GM19099 (cell line): ENCODE results near the gene BMF.

Experiments
- POLR2A ChIP-seq: IDR thresholded peaks from 3 replicates; pipeline ENCODE4 v1.6.1; 2011; ENCODE audit warnings: low read depth; ENCODE audit not compliant: insufficient read length; ENCODE audit errors: extremely low read depth

BMF gene

DNA sequence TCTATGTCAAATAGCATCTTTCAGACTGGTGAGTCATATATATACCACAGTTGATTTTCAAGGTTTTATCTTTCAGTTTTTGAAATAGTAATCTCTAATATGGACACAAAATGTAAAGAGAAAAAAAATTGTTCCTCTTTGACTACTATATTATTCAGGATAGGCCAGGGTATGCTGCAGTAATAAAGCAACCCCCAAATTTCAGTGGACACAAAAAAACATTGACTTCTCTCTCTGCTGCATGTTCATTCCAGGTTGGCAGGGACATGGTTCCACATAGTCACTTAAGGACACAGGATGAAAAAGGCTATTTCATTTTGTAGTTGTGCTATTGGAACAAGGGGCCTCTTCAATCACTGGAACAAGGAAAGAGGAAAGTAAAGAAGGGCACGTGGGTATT lies 28.6 kb downstream of the BMF start:
- no peak for TF ChIP-seq POLR2A

DNA sequence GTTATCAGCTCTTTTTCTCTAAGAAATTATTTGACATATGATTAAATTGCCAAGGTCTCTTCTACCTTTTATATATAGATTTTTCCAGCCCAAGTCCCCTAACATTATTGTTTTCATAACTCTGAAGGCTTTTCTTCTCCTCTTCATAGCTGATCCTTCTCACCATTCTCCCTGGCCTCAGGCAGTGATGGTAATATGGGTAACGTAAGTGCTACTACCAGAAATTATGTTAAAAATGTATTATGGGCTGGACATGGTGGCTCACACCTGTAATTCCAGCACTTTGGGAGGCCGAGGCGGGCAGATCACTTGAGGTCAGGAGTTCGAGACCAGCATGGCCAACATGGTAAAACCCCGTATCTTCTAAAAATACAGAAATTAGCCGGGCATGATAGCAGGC lies 29.2 kb downstream of the BMF start:
- no peak for TF ChIP-seq POLR2A

DNA sequence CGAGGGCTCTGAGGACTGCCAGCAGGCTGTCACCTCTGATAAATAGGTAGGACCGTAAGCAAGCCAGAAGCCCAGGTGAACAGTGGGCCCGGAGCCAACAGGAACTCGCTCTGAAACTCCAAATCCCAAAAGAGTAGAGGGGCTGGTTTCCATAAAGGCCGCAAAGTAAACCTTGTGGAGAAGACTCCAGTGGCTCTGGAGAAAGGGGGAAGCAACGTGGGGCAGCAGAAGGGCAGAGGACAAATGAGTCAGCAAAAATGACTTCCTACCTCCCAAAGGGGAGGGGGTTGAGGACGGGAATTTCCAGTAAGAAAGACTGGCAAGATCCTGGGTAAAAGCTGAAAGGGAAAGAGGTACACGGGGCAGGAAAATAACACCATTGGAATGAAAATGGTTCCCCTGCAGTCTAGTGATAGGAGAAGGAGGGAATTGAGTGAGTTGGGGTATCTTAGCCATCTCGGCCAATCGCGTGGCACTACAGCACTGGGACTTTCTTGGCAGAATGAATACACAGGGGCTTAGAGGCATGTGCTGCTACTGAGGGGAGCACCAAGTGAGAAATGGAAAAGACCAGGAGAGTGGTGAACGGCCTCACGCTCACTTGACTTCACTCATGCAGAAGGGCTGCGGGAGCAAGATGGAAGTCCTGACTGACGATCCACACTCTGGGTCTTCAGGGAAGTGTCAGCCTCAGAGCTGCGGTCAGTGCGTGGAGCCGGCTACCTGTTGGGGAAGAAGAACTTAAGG lies 33.2 kb downstream of the BMF start:
- no peak for TF ChIP-seq POLR2A

DNA sequence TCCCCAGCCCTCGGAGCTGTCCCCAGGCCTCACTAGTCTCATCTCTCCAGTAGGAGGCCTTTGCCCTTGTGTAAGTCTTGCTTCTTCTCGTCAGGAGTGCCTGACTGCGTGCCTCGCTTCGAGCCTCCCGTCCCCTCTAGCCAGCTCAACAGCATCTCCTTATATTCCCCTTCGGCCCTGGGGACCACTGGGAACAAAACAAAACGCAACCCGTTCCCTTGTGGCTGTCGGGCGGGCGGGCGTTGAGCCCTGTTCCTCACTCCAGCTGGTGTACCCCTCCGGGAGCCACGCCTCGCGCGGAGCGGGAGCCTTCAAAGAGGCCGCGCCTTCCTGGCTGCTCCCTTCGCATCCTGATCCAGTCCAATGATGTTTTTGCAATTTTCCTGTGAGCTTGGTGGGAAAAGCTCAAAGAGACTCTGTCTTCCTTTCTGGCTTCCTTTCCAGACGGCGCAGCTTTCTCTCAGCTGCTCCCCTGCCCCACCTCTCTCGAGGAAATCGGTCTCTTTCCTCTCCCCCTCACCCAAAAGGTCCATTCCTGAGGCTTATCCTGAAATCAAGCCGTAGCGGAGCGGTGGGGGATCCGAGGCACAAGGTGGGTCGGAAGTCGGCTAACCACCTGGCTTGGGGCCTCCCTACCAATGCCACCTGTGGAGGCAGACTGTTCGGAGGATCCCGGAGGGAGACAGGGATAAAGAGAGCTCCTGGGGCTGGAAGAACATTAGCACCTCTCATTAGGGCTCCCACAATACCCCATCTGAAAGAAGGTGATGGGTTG lies 36.3 kb downstream of the BMF start:
- TF ChIP-seq POLR2A = no peak

DNA sequence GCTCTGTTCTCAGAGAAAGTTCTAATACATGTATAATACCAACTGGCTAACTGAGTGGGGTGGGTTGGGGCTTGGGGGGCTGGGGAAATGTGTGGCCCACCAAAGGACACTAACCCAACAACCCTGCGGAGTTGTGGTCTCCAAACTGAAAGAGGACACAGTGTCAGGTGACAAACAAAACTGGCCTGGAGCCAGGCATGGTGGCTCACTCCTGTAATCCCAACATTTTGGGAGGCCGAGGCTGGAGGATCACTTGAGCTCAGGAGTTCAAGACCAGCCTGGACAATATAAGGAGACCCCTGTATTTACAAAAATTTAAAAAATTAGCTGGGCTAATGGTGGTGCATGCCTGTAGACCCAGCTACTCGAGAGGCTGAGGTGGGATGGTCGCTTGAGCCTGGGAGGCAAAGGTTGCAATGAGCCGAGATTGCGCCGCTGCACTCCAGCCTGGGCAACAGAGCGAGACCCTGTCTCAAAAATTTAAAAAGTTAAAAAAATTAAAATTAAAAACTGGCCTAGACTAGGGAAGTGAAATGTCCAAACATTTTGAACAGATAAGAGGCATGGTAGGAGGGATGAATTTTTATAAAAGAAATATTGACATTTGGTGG lies 38.0 kb downstream of the BMF start:
- TF ChIP-seq POLR2A = no peak

DNA sequence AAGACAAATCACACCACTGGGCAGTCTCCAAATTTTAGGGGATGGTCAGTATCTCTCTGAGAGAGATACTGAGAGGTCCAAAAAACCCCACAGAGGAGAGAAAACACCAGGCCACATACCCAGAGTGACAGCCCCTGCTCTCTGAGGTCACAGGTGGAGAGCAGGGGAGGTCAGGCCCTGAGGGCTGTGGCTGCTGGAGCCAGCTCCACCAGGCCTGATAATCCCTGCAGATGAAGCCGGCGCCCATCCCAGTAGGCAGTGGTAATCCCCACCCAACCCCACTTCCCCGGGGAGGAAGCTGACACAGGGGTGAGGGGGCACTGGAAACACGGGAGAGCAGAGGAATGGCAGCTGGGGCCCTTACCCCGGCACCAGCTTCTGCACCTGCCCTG lies 38.5 kb downstream of the BMF start:
- TF ChIP-seq POLR2A = no peak

DNA sequence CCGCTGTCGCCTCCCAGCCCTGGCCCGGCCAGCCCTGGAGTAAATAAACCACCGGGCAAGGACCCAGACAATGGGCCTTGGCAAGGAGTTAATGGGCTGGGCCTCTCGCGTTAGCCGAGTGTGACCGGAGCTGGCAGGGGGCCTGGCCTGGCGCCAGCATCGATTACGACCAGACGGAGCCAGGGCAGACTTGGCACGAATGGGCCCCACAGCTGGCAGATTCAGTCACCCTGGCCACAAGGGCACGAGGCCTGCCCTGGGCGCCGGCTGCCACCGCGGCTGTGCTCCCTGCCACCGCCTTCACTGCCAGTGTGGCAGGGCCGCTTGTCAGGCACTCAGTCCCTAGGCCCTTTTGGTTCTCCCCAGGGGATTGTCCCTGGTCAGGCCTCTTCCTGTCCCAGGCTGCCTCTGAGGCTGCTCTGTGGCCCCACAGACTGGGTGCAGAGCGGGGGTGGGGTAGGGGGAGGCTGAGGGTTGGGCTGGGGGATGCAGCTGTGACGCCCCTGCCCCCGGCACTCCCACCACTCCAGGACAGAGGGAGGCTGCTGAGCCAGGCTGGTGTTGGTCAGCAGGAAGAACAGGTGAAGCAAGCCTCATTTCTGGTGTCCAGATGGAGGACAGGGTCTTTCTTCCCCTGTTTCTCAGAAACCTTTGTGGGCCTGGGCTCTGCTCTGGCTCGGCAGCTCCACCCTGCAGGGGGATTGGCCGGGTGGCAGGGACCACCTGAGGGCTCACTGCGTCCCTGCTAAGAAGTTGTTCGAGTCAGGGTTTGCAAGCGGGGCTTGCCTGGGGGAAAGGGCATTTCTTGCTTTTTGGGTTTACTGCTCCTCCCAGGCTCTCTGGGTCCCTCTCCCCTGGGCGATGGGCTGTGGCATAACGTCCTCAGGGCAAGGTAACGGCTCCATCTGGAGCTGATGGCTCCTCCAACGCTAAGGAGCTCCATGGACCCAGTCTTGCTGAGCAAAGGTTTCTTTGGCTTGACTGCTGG lies 39.2 kb downstream of the BMF start:
- peak; percentile 78 for TF ChIP-seq POLR2A

DNA sequence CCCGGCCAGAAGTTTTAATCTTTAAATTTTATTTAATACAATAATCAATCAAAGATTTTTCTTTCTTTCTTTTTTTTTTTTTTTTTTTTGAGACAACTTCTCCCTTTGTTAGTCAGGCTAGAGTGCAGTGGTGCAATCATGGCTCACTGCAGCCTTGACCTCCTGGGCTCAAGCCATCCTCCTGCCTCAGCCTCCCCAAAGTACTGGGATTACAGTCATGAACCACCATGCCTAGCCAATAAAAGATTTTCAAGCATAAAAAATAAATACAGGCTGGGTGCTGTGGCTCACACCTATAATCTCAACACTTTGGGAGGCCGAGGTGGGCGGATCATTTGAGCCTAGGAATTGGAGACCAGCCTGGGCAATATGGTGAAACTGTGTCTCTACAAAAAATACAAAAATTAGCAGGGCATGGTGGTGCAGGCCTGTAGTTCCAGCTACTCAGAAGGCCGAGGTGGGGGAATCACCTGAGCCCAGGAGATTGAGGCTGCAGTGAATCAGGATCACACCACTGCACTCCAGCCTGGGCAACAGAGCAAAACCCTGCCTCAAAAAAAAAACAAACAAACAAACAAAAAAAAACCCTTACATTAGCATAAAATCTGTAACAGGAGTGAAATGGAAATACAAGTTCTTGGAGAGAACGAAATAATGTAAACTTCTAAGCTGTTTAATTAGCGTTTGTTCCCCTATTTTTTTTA lies 40.6 kb downstream of the BMF start:
- TF ChIP-seq POLR2A = no peak

DNA sequence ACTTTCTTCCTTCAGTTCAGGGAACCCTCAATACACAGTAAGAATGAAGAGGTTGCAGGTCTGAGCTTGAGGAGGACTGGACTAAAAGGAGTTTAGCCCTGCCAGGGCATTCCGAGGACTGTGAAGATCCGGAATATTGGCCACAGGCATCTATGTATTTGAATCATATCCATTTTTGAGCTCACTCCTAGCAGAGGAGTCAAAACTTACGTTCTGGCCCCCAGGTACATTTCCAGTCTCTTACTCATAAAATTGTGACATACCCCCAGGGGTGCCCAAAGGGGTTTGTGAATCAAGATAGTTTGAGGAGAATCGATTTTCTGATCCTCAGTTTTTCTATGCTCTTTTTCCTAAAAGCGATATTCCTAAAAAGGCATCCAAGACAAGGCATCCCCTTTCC lies 42.1 kb downstream of the BMF start:
- TF ChIP-seq POLR2A = no peak

DNA sequence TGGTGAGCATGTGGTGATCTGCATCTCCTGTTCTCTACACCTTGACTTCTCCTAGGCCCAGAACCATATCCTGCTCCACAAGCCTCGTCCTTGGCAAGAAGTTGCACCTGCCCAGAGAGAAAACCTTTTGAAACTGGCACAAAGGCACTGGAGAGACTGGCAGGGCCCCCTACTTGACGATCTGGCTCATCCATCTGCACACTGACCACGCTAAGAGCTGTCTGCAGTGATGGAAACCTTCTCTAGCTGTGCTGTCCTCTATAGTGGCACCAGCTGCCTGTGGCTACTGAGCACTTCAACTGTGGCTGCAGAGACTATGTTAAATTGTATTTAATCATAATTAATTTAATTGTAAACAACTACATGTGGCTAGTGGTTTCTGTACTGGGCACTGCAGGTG lies 43.5 kb downstream of the BMF start:
- no peak for TF ChIP-seq POLR2A

DNA sequence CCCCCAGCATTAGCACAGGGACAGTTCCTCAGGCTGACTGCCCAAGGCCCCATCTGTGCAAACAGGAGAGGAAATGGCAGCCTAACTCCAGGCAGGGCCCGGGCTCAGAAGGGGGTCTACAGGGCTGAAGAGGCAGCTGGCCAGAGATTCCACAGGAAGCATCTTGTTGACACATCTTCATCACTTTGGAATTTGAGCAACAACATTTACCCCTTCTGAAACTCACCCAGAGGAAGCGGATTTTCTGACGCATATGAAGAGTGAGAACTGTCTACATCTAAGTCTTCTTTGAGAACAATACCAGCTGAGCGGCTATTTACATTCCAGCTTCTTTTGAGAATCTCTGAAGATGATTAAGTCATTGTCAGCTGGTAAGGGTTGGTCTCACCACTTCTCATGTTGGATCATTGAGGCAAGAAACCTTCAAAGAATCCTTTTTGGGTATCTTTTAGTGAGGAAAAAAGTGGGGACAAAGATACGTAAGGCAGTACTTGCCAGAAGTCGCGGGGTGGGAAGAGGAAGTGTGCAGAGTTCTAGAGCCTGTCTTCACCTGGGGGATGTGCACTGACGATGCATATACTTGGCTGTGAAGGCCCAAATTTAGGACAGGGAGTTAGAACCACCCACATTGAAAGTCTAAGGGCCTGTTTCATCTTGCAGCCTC lies 44.3 kb downstream of the BMF start:
- TF ChIP-seq POLR2A = no peak

DNA sequence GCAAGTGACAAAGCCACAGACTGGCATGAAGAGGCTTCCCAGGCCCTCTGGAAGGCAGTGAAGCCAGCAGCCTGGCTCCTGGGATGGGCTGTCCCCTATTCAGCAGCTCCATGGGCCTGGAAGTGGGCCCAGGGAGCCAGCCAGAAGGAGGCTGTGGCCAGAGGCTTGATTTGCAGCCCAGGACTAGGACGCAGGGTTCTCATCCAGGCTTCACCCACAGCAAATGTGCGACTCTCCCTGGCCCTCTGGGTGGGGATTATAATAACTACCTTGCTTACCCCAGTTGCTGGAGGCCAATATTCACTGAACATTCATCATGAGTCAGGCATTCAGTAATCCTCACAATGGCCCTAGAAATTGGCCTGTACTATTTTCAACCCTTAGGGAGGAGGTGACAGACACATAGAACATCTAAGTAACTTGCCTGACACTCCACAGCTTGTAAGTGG lies 45.1 kb downstream of the BMF start:
- TF ChIP-seq POLR2A = no peak

DNA sequence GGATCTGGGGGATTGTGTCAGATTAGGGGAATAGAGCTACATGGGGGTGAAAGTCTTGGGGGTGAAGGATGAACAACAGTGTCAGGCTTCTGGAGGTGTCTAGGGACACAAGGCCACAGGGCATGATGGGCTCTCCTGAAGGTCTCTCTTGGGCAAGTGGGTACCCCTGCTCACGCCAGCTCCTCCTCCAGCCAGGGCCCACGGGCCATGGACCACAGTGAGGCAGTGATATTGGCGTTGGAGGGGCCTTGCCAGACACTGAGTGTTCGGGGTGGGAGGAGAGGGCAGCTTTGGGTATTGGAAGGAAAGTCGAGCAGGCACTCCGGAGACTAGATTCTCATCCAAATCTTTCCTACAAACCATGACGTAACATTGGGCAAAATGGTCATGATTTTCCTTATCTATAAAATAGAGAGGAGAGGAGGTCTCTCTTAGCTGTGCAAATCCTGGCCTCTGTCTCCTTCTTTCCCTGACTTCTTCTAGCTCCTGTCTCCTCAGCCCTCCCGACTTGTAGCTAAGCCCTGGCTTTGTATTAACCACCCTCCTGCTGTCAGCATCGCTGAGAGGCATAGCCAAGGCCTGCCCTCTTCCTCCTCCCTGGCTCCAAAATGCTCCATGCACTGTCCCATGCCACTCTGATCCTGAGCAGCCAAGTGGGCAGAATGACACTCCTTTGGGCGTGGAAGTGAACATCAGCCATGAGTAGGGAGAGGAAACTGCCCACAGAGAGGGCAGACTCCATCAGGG lies 45.7 kb downstream of the BMF start:
- no peak for TF ChIP-seq POLR2A
